Measurements from ENCODE around the gene DPEP3.

DPEP3 gene

DNA sequence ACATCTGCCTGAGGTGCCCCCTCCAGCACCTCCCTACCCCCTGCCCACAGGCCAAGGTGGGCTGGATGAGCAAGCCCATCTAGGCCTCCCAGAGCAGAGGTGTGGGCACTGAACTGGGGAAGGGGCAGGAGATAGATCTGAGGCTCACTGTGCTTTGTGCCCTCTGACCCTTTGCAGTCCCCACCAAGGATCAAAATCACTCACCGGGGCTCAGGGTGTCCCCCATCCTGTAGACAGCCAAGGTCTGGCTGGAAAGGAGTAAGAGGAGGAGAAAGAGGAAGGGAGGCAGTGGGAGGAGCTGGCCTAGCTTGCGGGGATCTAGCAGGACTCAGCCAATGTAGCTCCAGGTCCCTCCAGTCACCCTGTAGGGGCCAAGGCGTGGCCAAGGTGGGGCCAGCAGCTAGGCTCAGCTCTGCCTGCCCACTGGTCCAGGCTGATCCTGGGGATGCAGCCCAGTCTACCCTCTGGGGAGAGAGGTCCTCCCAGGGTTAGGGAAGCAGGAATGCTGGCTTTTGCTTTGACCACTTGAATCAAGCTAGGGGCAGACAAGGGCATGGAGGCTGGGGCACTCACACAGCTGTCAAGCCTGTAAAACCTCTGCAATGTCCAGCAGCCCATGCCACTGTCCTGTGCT lies 13.6 kb downstream of the DPEP3 start:
- no peak for DNase-seq (ENCODE audit: low read depth)

DNA sequence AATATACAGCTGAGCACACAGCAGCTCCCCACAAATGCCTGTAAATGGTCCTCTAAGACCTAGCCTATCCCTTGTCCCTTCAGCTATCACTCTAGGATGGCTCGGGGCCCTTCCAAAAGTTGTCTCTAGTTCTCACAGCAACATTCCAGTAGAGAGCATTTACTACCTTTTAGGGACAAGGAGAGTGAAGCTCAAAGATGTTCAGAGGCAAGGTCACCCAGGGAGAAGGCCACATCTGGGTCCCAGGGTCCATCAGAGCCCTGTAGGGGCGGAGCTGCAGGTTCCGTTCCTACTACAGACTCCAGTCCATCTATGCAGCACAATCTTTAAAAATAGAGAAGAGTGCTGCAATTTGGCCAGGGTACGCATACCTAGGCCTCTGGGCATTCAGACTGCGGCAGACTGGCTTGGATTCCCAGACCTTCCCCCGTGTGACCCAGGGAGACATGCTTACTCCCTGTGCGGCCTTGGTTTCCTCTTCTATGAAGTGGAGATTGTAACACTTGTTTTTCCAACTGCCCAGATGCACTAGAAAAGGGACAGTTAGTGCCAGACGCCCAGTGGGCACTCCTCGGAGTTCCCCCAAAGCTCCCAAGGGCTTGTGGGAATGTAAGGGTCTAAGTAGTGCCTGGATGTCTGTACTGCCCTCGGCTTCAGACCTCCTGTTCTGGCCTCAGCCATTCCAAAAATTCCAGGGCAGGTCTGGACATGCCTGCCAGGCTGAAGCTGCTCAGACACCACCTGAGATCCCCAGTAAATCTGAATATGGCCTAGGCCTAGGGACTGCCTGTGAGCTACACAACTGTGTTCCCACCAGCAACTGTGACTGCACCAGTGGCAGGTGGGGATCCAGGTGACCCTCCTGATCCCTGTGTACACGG lies 14.4 kb downstream of the DPEP3 start:
- no peak for DNase-seq (ENCODE audit: low read depth)

DNA sequence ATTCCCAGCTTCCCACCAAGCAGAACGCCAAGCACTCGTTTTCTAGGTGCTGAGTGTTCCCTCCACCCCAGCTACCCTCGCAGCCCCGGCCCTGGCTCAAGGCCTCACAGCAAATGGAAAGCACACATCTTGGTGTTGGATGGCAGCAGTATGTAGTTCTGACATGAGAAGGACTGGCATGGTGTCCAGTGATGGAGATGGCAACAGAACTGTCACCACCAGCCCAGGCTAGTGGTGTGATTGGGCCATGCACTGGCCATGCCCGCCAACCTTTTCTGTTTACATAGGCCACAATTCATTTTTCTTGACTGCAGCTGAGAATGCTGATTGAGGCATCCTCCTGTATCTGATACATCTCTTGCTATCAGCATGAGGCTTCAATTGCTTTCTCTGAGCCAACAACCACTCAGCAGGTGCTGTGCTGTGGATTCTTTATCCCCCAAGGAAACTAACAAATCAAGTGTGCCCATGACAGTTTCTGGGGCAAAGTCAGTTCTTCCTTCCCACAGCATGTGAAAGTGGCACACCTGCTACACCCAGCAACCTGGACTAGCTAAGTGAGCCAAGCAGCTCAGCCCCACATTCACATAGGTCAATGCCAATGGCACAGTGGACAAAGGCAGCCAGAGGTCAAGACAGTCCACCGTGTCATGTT lies 15.7 kb downstream of the DPEP3 start:
- no peak for DNase-seq (ENCODE audit: low read depth)

DNA sequence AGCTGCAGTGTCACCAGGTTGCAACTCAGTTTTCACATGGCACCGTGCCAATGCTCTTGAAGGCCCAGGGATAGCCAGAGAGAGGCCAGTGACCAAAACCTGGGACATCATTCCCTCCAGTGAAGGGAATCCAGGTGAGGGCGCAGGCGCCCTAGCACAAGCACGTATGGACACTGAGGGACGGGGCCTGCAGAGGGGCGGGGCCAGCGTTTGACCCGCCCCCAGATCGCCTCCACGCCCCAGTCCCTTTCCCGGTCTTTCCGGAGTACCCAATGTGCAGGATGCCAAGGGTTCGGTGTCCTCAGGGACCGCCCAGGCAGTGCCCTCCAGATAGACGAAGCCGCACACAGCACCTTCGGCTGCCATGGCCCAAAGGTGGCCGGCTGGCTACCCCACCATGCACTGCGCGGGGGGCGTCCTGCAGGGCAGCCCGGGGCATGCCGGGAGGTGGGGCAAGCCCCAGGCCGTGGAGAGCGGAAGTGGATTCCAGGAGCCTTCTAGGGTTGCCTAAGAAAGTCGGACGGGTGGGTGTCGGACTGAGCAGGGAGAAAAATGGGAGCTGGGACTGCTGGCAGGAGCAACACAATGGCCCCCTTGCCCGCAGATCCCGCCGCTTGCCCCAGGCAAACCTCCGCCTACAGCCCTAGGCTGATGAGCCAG lies 16.5 kb downstream of the DPEP3 start:
- DNase-seq (ENCODE audit: low read depth) = no peak

DNA sequence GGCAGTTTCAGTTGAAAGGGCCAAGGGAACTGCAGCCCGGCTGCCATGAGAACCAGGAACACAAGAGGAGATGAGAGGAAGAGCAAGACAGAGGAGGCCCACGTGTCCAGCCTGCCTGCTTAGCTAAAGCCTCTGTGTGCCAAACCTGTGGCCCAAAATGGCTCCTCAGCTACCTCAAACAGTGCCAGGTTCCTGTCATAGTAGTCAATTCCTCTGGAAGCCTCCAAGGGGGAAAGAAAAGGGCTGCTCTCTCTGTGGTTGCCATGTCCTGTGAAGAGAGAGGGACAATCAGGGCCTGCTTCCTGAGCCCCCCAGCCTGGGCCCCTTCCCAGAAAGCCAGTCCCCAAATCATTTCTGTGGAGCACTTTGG lies 17.0 kb downstream of the DPEP3 start:
- no peak for DNase-seq (ENCODE audit: low read depth)

DNA sequence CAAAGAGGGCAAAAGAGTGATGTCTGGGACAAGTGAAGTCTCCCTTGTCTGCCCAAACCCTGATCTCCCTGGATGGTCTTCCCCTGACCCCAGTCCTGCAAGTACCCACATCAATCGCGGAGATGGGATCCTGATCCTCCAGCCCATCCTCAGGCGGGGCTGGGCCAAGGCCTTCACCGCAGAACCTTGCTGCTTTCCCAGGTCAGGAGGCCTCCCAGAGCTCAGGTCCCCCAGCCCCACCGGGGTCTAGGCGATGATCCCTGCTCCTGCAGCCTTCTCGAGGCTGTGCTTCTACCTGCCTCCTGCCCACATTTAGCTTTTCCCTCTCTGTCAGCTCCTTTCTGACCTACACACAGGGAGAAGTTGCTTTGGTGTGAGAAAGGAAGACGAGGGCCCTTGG lies 18.2 kb downstream of the DPEP3 start:
- DNase-seq (ENCODE audit: low read depth) = no peak

DNA sequence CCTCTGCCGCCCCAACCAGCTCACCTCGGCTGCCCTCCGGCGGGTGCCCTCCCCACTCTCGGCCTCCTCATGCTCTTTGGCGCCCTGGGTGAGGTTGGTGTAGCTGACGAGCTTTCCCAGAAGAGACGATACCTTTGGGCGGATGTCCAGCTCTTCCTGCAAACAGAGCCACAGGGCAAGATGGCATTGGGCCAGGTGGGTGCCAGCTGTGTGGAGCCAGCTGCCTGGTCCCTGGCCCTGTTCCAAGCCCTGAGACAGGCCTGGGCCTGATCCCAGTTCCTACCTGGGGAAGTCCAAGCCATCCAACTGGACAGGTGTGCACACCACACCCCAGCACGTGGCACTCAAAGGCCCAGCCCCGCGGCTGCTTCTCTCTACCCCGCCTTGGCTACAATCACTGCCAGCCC lies 18.7 kb downstream of the DPEP3 start:
- no peak for DNase-seq (ENCODE audit: low read depth)

DNA sequence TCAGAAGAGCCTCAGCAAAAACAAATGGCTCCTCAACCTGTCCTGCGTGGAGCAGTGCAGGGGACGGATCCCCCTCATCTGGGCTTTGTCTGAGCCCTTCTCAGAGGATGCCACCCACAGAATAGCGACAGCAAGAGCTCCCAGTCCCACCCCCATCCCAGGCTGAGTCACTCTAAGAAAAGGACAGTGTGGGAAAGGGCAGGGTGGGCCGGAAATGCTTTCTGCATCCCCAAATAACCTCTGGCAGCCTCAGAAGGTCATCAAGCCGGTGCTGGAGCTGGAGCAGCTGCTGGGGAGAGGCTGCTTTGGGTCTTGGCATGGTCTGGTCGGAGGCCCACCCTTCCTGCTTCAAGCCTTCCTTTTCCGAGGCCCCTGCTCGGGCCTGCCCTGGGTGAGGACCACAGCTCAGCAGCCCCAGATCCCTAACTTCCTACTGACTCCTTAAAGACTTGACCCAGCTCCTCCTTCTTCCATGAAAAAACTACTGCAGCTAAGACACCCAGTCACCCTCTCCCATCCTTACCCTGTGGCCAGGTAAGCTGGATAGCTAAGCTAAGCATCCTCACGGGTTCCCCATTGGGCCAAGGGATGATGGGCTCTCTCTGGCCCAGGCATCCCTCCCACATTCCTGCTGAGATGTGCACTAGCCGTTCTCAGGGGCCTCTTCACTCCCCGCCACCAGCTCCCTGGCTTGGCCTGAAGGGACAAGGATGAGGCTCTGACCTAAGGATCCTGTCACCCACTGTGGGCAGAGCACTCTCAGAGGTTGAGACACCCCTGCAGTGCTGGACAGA lies 20.6 kb downstream of the DPEP3 start:
- DNase-seq (ENCODE audit: low read depth) = no peak

DNA sequence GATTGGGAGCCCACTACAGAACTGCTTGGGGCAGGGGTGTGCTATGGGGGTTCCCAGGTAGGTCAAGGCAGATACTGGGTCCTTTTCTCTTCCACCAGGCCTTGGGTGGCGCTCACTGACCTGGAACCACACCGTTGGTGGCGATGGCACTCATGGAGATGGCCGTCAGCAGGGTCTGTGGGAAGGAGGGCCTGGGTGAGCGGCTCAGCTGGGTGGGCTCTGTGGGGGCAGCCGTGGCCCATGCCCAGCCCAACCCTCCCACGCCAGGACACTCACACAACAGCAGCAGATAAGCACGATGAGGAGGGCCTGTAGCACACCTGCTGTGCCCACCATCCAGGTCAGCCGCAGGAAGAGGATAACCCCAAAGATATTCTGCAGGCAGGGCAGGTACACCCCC lies 22.7 kb downstream of the DPEP3 start:
- DNase-seq (ENCODE audit: low read depth) = no peak

DNA sequence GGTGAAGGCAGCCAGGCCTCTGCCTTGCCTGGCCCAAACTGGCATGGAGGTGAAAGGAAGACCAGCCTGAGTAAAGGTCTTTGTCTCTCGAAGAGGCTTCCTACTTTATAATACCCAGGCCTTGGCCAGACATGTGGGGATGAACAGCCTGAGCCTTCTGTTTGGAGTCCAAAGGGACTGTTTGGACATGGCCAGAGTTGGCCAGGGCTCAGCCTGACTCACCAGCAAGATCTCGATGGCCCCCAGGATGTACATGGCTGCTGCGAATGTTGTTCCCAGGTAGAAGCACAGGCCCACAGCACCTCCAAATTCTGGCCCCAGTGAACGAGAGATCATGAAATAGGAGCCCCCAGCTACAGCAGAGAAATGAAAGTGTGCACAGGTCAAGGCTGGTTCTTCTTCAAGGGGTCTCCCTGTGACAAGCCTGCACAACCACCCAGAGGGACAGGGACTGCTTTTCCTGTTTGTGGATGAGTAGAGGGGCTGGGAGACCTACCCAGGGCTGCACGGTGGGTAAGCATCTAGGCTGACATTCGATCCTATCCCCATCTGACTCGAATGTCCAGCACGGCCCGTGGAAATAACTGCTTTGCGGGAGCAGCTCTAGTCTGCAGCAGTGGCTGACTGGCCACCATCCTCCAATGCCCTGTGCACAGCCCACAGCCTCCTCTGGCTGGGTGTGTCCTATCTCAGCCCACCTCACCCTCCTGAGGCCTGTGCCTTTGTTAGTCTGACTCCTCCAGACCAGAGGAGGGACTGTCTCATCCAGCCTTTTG lies 25.7 kb downstream of the DPEP3 start:
- DNase-seq (ENCODE audit: low read depth) = no peak

DNA sequence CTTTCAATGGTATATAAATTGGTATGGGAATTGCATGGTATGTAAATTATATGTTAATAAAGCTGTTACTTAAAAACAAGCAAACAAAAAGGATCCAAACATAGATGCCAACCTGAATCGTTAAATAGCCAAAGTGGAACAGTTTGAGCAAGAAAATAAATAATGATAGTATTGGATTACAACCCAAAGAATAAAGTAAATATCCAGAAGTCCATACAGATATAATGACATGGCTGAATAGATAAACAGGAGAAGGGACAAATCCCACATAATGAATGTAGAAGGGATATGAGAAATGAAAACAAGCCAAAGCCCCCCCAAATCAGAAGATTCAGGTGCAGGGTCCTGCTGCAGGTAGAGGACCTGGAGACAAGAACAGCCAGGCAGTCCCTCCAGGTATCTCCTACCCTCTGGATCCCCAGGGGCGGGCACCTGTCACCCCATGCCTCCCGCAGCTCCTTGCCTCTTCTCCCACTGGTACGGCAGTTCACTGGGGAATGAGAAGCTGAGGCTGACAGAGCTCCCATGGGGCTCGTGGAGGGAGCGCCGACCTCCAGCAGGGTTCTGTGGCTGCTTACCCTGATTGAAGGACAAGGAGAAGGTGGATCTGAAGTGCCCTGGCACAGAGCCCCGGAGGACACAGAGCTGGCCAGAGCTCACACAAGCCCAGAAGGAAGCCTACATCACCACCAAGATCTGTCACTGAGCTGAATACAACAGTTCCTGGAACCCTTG lies 26.5 kb downstream of the DPEP3 start:
- no peak for DNase-seq (ENCODE audit: low read depth)

DNA sequence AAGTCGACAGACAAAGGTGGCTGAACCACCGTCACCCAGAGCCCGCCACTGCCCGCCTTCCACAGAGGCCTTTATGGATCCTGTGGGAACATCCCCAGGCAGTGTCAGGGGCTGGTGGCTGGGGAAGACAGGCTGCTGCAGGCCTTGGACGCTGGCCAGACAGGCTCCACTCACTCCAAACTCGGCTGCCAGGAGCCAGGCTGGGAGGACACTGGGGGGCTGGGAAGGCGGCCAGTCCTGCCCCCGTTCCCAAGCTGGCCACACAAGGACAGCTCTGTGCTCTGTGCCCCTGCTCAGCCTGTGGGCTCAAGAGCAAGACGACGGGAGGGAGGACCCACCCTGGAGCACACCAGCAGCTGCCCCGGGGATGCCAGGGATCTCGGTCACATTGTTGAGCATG lies 28.8 kb downstream of the DPEP3 start:
- DNase-seq (ENCODE audit: low read depth) = no peak

DNA sequence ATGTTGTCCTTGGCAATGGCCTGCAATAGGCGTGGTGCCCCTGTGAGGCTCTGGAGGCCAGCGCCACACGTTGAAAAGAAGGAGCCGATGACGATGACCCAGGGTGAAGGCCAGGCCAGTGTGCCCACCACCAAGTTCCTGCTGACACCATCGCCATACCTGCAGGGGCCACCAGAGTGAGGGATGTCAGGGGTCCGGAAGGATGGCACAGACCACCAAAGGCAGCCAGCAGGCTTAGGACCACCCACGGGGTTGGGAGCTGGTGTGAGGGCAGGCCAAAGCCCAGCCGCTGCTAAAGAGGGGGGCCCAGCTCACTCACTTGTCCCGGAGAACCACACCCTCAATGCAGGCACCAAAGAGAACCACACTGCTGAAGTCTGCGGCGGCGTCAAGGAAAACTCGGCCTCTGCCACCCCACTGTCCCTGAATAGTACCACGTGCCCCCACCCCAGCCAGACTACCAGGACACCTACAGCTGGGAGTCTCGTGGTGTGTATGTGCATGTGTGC lies 29.9 kb downstream of the DPEP3 start:
- DNase-seq (ENCODE audit: low read depth) = no peak

DNA sequence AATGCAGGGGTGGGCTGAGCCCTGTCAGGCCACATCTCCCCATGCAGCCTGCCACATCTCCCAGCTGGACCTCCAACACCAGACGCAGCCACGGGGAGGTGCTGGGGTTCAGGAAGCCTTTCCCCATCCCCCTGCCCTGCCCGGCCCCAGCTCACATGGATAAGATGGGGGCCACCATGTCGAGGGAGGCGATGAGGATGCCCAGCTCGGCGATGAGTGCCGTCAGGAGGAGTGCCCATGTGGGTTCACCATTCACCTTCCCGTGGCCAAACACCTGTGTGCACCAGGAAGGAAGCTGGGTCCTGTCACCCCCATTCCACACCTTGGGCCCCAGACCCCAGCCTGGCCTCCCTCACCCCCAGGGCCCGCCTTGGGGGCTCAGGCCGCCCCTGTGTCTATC lies 30.7 kb downstream of the DPEP3 start:
- no peak for DNase-seq (ENCODE audit: low read depth)

DNA sequence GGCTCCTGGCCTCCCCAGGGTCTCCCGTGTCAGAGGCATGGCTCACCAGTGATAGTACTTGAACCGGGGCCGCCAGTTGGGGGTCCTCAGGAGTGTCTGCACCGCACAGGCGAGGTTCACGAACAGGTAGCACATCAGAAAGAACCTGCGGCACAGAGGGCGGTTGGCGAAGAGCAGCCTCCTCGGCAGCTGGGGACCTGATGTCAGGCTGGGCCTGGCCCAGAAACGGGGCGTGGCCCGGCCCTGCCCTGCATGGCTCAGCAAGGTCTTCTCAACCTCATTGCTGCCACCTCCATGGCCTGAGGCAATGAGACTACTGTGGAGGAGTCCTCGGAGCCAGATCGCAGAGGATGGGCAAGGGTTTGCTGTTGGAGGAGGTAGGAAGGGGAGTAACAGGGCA lies 32.3 kb downstream of the DPEP3 start:
- DNase-seq (ENCODE audit: low read depth) = no peak

DNA sequence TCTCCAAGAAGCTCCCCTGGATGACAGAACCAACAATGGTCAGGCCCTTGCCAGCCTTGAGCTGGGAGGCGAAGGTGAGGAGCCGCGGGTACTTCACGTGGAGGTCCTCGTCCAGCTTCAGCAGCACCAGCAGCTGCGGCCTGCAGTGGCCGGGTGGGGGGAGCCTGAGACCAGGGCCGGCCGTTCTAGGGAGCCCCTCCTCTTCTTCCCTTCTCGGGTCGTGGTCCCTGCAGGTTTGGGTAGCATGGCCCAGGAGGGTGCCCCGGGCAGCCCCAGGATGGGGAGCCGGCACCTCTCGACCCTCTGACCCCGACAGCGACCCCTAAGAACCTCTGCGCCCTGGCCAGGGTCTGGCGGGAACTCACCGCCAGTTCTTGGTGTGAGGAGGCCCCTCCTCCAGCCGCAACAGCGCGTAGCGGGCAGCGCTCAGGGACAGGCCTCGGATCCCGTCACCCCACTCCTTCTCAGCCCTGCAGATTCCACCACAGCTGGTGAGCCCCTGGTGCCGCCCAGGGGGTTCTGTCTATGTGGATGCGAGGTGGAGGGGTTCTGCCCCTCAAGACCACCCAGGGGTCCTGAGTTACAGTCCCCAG lies 33.2 kb downstream of the DPEP3 start:
- no peak for DNase-seq (ENCODE audit: low read depth)

DNA sequence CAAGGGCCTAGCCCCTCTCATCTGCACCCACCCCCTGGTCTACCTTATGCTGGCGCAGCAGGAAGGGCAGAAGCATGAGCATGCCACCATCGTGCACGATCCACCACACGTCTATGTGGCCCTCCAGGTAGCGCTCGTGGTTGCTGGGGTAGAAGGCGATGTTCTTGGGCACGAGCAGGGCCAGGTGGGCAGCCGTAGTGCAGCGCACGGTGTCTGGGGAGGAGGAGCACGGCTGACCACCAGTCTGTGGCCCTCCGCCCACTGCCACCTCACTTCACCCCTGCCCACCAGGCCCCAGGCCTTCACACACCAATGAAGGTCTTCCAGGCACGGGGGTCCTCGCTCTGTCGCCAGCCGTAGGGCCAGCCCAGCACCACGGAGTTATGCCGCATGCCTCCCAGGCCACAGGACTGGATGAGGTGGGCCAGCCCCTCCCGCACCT lies 34.1 kb downstream of the DPEP3 start:
- no peak for DNase-seq (ENCODE audit: low read depth)

DNA sequence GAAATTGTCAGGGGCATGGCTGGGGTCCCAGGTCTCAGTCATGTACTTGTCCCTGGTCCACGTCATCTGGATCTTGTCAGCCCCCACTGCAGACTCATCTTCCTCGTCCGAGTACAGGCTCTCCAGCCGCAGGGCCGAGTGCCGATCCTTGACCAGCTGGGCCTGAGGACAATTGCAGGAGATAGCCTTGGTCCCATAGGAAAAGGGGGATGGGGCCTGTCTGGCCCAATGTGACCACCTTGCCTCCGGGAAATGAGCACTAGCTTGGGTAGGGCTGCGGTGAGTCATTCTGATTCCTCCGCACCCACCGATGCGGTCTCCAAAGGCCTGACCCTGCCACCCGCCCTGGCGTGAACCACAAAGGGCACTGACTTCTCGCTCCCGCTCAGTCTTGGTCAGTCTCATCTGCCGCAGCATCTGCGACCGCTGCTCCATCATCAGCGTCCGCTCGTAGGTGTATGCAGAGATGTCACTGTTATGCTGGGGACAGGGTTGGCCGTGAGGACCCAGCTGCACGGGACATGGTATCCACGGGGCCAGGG lies 34.8 kb downstream of the DPEP3 start:
- DNase-seq (ENCODE audit: low read depth) = no peak

DNA sequence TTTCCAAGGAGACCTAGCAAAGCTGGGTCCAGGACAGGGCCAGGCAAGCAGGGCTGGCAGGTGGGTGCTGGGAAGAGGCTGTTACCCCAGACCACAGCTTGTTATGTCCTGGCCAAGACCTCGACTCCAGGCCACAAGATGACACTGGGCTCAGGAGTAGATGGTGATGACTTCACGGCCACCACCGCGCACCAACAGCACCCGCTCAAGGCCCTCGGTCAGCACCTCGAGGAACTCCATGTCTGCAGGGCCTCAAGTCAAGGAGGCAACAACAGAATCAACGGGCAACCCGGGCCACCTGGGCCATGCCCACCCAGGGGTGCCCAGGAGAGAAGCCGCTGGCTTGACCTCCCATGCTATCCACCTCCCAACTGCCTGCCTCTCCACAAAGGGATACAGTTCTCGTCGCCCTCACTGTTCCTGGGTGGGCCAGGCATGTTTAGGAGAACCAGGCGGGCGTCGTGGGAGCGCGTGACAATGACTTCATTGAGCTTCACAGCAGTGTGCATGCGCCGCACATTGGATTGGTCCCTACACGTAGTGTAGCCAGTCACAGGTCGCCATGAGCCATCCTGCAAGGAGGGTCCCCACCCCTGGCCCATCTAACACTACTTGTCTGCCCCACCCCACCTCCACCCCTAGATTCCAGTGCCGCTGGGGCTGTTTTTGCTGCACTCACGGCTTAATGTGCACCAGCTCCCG lies 35.5 kb downstream of the DPEP3 start:
- no peak for DNase-seq (ENCODE audit: low read depth)

Data from activated T-cell treated with anti-CD3 and anti-CD28 coated beads for 1 hour (primary cell).